ENCODE measurements around the gene B3GNT3.
"Not testable (repeated sequence)": the region's sequence is repeated elsewhere in the genome, so short reads cannot be mapped to it uniquely, and the experiment has no call there.

The B3GNT3 gene

GRCh38 chr19:17798599-17798998, 3.7 kb downstream of the B3GNT3 start:
- not testable (repeated sequence) for DNase-seq

DNA sequence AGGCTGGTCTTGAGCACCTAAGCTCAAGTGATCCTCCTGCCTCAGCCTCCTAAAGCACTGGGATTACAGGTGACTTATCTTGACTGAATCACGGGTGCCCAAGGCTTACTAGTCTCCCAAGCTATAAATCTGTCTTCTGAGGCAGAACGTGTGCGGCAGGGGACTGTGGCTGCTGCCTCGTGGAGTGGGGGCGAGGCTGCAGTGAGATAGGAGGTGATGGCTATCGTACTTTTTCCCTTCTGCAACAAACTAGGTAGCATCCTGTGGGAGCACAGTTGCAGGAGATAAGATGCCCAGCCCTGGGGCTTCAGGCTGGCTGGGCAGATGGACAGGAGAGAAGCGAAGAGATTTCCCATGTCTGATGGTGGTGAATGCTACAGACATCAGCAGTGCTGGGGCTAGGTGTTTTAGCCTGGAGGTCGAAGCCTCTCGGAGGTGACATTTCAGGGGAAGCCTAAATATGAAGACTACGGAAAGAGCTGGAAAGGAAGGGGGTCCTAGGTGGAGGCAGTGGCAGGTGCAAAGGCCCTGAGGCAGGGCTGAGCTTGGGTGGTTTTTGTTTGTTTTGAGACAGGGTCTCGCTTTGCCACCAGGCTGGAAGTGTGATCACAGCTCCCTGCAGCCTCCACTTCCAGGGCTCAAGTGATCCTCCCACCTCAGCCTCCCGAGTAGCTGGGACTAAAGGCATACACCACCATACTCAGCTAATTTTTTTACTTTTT, 7.4 kb downstream of the B3GNT3 start:
- DNase-seq = no peak

GRCh38 chr19:17803264-17803896, 8.4 kb downstream of the B3GNT3 start:
- no peak for DNase-seq

DNA sequence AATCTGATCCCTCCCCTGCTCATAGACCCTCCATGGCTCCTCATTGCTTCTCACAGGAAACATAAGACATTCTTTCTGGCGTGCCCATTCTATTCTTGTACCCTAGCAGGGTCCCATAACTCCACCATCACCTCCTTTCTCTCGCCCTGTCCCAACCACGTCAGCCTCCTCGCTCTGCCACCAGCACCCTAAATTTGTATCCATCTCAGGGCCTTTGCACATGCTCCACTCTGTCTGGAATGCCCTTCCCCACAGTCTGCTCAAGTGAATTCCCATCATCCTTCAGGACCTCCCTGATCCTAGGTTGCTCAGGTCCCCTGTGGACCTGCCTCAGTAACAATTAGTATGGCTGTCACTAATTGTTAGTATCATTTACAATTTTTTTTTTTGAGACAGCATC, 10.5 kb downstream of the B3GNT3 start:
- DNase-seq = no peak

DNA sequence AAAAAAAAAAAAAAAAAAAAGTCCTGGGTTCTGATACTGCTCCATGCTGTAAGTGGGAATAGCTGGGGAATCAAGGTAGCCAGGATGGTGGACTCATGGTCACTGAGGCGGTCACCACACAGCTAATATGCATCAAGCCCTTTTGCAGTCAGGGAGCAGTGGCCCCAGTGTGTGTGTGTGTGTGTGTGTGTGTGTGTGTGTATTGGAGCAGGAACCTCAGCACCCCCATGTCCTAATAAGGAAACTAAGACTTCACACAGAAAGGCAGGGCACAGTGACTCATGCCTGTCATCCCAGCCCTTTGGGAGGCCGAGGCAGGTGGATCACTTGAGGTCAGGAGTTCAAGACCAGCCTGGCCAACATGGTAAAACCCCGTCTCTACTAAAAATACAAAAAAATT, 12.0 kb downstream of the B3GNT3 start:
- no peak for DNase-seq

GRCh38 chr19:17807731-17808316, 12.9 kb downstream of the B3GNT3 start:
- no peak for DNase-seq

DNA sequence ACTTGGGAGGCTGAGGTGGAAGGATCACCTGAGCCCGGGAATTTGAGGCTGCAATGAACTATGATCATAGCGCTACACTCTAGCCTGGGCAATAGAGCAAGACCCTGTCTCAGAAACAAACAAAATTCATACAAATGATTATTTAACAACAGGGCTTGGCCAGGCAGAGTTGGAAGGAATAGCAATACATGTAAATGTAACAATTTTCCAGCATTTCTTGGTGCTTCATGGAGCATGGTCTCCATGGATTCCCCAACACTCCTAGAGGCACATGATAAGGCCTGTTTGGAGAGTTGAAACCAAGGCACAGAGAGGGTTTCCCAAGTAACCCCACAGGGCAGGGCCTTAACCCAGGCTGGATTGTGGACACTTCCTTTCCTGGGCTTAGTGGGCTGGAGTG, 16.2 kb downstream of the B3GNT3 start:
- no peak for DNase-seq

GRCh38 chr19:17811681-17812080, 16.7 kb downstream of the B3GNT3 start:
- no peak for DNase-seq

DNA sequence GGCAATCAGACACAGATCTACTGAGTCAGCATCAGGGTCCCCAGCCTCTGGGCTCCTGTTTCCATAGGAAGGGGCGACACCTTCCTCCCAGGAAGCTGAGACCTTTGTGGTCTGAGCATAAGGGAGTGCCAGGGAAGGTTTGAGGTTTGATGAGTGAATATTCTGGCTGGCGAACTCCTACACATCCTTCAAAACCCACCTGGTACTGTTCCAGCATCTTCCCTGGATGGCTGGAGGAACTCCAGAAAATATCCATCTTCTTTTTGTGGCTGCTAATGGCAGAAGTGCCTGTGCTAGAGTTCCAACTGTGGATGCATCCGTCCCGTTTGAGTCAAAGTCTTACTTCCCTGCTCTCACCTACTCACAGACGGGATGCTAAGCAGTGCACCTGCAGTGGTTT, 17.2 kb downstream of the B3GNT3 start:
- no peak for DNase-seq

GRCh38 chr19:17817668-17818363, 22.9 kb downstream of the B3GNT3 start:
- no peak for DNase-seq

DNA sequence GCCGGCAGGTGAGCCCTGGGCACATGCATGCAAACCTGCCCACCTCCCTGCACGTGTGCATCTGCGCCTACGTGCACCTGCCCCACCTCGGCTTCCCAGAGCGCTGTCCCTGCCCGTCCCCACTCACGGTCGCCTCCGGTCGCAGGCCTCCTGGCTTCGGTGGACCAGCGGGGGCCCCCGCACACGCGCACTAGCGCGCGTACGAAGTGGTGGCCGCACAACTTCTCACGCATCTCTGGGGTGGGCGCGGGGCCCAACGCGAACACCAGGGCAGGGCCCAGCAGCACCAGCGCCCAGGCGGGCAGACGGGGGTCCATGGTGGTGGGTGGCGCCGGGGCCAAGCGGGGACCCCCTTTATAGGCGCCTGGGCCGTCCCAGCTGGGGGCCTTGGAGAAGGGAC, 26.3 kb downstream of the B3GNT3 start, which contains the start of gene INSL3:
TSS of gene INSL3 (minus strand) at position 330 of the 400 bp plus-strand sequence. CDS start at position 317, 13 bp downstream.
- no peak for DNase-seq

DNA sequence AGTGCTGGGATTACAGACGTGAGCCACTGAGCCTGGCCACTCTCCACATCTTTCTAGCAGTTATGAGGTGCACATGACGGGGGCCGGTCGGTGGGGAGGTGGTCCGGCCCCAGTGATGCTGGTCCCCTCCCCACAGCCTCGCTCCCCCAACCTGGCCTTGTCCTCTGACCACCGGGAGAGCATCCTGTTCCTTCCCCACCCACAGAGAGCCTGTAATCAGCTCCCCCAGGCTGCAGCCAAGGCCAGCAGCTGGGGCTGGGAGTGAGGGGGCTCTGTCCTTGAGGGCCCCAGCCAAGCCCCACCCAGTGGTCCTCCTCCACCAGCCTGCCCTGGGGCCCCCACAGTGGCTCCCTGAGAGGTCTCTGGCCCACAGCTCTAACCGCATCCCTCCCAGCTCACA, 29.4 kb downstream of the B3GNT3 start:
- no peak for DNase-seq

DNA sequence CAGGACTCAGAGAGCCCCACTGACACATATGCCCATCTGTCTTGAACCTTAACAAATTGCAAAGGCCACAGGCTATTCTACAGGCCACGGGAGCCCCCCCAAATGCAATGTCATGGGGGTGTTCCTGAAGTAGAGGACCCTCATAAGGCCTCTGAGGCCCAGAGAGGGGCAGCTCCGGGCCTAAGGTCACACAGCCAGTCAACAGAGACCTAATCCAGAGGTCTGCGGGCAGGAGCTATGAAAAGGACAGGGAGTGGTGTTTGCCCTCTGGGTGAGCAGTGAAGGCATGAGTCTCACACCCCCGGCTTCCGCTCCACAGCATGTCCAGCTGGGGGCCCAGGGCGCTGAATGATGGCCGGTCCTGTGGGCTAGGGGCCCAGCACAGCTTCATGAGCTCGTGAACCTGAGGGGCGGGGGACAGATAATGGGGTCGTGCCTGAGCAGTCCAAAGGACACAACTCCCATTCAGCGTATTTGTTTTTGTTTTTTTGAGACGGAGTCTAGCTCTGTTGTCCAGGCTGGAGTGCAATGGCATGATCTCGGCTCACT, 31.6 kb downstream of the B3GNT3 start:
- DNase-seq = no peak

- no peak for DNase-seq
Observed at GRCh38 chr19:17829855-17830566, 35.1 kb downstream of the B3GNT3 start.

DNA sequence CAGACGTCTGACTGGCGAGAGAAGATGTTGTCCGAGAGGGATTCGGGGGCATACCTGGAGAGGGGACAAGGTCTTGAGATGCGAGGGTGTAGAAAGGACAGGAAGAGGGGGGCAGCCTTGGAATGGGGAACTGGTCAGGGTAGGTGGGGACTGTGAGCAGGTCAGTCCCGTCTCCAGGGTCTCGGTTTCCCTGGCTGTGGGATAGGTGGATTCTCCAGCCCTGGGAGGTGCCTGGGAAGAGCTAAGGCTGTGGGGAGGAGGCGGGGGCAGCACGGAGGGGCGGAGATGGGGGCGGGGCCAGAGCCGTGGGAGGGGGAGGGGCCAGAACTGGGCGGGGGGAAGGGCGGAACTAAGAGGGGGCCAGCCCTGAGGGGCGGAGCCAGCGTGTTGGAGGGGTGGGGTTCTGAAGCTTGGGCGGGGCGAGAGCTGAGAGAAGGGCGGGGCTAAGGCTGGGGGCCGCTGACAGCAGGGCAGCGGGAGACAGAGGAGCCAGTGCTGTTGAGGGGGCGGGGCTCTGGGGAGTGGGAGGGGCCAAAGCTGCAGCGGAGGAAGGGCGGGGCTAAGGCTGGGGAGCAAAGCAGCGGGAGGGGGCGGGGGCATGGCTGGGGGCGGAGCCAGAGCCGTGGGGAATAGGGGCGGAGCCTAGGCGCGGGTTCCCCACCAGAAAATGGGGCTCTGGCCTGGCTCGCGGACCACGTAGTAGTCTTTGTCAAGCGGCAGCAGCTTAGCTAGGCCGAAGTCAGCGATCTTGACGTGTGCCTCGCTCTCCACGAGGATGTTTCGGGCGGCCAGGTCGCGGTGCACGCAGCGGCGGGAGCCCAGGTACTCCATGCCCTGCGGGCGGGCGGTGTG, 35.9 kb downstream of the B3GNT3 start:
- DNase-seq = no peak

DNA sequence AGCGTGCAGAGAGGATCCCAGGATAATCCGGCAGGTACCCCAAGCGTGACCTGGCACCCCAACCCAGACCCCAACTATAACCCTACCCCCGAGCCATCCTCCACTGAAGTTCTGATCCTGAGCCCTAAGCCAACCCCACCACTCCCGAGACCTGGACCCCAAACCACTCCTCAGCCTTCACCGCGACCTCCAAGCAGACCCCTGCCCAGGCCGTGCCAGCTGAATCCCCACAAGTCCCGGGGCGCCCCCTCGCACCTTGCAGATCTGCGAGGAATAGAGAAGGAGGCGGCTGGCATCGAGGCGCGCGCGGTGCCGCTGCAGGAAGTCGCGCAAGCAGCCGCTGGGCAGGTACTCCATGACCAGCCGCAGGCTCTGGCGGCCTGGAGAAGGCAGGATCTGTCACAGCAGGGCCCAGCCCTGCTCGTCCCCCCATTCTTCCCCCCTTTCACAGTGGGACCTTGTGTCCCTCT, 36.5 kb downstream of the B3GNT3 start:
- no peak for DNase-seq

DNA sequence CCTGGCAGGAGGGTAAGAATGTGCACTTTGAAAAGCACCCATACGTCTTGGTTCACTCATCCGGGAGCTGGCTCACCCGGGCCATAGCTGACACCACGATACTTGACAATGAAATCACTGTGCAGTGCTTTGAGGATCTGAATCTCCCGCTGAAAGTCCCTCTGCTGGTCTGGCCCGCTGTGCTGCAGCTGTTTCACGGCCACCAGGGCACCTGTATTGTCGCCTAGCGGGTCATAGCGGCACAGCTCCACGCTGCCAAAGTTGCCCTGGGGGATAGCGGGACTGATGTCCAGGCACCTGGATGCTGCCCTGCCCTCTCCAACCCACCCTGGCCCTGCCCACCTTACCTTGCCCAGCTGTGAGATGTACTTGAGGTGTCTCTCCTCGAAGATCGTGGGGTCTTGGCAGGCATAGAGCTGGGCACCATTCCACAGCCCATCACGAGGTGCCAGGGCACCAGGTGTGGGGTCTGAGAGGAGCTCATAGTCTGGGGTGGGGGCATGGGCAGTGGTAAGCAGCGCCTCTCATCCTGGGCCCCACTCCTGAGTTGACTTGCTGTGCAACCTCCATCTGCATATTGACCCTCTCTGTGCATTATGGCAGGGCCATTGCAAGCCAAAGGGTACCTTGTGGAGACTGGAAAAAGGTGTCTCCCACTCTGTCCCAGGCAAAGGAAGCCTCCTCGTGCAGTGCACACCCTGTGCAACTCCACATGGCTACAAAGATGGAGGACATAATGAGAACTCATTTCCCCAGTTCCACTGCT, 37.7 kb downstream of the B3GNT3 start:
- no peak for DNase-seq

DNA sequence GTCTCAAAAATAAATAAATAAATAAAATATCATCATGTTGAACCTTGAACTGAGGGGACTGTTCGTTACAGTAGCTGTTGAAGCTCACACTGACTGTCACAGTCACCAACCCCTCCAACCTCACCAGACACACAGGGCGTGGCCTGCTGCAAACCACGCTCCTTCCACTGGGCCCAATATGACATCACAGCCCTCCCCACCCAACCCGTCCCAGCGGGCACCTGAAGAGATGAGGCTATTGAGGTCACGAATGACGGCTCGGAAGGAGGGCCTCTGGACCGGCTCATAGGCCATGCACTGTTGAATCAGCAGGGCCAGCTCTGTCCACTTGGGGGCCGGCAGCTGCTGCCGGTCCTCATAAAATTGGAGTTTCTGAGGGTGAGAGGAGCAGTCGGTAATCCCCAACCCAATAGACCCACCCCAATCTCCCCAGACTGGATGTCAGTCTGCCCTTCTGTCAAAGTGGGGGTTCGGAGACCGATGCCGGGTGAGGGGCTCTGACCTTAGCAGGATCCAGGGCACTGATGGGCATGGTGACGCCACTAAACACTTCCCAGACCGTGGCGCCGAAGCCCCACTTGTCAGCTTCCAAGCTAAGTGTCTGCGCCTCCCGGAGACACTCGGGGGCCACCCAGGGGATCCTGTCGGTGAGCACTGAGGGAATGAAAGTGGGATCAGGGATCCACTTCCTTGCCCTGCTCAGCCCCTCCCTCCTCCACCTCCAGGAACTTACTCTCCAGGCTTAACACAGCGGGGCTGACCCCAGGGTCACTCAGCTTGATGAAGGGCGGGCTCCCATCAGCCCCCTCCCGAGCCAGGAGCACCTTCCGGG, 39.6 kb downstream of the B3GNT3 start:
- no peak for DNase-seq

DNA sequence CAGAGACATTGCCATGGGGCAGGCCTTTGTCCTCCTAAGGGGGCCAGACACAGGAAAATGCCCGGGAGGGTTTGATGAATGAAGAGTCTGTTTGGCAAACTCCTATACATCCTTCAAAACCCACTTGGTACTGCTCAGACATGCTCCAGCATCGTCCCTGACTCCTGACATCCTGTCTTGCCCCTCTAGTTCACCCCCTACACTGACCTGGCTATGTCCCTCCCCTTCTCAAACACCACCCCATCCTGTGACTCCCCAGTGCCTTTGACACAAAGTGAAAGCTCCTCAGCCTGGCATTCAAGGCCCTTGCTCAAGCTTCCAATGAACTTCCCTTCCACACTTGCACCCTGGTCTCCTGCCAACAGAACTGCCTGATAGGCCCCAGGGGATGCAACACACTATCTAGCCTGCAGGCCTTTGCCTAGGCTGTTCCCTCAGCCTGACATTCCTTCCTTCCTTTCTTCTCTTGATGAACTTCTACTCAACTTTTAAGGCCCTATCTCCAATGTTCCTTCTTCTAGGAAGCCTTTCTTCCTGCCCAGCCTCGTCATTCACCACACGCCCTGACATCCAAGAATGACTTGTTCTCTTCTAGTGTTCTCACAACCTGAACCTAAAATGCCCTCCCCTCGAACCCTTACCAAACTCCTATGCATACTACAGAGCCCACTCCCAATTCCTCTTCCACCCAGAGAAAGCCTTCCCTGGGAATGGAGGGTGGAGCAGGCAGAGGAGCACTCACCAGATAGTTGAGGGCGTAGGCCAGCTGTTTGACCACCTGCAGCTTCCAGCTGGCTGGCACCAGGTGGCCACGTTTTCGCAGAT, 40.5 kb downstream of the B3GNT3 start:
- no peak for DNase-seq
